PC-3 (cell line): ENCODE measurements around the gene BPHL.

Source experiments
- EZH2 ChIP-seq: fragments of 300-600 bp; sonication (generic); IDR thresholded peaks from one replicate; pipeline ENCODE4 v1.6.1; 2017; ENCODE audit warnings: antibody characterized with exemption, mild to moderate bottlenecking, low read length; ENCODE audit not compliant: unreplicated experiment
- TF ChIP-seq, protein P1 (sequence below): fragments of 300-600 bp; sonication (generic); conservative IDR thresholded peaks from 2 replicates; pipeline ENCODE4 v1.5.1; 2017; ENCODE audit warnings: antibody characterized with exemption, low read depth, mild to moderate bottlenecking, low read length

GRCh38 chr6:3196770-3197169, 78.3 kb downstream of the BPHL start:
- TF ChIP-seq, protein P1, sequence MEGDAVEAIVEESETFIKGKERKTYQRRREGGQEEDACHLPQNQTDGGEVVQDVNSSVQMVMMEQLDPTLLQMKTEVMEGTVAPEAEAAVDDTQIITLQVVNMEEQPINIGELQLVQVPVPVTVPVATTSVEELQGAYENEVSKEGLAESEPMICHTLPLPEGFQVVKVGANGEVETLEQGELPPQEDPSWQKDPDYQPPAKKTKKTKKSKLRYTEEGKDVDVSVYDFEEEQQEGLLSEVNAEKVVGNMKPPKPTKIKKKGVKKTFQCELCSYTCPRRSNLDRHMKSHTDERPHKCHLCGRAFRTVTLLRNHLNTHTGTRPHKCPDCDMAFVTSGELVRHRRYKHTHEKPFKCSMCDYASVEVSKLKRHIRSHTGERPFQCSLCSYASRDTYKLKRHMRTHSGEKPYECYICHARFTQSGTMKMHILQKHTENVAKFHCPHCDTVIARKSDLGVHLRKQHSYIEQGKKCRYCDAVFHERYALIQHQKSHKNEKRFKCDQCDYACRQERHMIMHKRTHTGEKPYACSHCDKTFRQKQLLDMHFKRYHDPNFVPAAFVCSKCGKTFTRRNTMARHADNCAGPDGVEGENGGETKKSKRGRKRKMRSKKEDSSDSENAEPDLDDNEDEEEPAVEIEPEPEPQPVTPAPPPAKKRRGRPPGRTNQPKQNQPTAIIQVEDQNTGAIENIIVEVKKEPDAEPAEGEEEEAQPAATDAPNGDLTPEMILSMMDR: no peak
- TF ChIP-seq EZH2: no peak
